ENCODE results near the gene ZNF236. TPM values are rescaled to one million over a fixed set of nuclear protein-coding genes. Genes with fewer than 3 reads are reported as not detected.

Gene ZNF236
- total RNA-seq, 2 donors from 2014 or later = 14.1 to 14.2 TPM

DNA sequence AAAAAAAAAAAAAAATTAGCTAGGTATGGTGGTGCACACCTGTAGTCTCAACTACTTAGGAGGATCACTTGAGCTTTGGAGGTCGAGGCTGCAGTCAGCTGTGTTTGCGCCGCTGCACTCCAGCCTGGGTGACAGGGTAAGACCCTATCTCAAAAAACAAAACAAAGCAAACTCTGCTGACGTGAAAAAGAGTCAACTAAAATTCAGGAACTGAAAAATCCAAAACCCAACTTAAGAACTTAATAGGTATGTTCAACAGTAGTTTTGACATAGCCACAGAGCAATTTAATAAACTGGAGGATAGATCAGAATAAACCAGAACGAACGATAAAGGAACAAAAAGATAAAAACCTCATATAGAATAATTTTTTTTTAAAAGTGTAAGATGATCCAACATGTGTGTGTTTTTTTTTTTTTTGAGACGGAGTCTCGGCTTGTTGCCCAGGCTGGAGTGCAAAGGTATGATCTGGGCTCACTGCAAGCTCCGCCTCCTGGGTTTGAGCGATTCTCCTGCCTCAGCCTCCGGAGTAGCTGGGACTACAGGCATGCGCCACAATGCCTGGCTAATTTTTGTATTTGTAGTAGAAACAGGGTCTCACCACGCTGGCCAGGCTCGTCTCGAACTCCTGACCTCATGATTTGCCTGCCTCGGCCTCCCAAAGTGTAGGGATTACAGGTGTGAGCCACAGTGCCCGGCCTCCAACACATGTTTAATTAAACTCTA is 4.3 kb upstream of the ZNF236 start:
- DNase-seq (ENCODE audit: low spot score) = peak; percentile 63
- intact Hi-C loops (cut with DNase I) = no loop called here

DNA sequence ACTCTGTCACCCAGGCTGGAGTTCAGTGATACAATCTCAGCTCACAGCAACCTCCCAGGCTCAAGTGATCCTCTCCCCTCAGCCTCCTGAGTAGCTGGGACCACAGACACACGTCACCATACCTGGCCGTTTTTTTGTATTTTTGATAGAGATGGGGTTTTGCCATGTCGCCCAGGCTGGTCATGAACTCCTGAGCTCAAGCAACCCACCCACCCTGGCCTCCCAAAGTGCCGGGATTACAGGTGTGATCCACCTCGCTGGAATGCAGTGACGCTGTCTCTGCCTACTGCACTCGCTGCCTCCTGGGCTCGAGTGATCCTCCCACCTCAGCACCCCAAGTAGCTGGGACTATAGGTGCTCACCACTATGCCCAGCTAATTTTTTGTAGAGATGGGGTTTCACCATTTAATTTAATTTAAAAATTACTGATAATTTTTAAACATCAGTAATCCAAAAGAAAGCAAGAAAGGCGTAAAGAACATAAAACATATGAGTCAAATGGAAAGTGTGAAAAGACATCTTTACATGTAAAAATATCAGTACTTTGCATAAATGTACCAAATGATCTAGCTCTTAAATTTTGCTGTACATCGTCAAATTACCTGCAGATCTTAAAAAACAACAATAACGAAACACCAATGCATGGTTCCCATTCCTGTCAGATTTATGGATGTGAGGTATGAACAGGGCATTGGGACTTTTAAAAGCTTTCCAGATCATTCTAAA is 2.8 kb upstream of the ZNF236 start:
- intact Hi-C loops (cut with DNase I) = no loop called here
- peak; percentile 52 for DNase-seq (ENCODE audit: low spot score)

DNA sequence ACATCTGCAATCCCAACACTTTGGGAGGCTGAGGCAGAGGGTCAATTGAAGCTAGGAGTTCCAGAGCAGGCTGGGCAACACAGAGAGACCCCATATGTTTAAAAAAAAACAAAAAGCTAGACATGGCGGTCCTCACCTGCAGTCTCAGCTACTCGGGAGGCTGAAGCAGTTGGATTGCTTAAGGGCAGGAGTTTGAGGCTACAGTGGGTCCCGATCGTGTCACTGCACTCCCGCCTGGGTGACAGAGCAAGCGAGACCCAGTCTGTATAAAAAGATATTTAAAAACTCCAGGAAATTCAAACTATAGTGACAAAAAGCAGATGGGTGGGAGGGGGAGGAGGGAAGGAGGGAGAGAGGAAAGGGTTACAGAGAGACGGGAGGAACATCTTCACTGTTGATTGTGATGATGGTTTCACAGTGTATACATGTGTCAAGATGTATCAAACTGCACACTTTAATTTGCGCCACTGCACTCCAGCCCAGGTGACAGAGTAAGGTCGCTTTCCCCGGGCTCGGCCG is 942 bp upstream of the ZNF236 start:
- DNase-seq (ENCODE audit: low spot score) = peak; percentile 32
- intact Hi-C loops (cut with DNase I) = no loop called here

DNA sequence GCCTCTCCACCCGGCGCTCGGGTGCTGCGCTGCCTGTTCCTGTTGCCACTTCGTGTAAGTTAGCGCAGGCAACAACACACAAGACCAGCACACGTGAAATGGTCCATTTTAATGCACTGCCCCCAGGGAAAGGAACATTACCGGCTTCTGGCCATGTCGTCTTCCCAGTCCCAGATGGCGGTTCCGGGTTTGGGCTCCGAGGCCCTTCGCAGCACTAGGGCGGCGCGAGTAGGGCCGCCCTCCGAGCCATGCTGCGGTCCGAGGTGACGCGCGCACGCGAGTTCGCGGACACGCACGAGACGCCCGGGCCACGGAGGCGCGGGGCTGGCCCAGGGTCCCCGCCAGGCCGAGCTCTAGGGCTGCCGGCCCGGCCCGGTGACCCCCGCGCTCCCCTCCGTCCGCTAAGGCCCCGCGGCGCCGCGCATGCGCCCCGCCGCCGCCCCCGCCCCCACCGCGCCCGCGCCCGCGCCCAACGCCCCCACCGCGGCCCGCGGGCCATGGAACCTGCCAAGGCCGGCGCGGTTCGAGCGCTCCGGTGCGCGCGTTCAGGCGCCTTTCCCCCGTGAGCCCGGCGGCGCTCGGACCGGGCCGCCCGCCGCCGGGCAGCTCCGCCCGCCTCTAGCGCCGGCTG is 367 bp upstream of the ZNF236 start:
- peak; percentile 90 for DNase-seq (ENCODE audit: low spot score)
- intact Hi-C loops (cut with DNase I) = no loop called here

DNA sequence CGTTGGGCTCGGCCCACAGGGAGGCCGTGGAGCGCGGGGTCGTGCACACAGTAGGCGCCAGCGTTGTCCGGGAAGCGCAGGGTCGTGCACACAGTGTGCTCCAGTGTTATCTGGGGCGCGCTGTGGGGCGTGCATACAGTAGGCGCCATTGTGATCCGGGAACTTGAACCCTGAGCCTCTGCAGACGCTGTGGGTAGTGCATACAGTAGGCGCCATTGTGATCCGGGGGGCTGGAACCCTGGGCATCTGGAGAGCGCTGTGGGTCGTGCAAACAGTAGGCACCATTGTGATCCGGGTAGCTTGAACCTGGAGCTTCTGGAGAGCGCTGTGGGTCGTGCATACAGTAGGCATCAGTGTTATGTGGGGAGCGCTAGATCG is 793 bp downstream of the ZNF236 start:
- no peak for DNase-seq (ENCODE audit: low spot score)
- intact Hi-C loops (cut with DNase I) = no loop called here

DNA sequence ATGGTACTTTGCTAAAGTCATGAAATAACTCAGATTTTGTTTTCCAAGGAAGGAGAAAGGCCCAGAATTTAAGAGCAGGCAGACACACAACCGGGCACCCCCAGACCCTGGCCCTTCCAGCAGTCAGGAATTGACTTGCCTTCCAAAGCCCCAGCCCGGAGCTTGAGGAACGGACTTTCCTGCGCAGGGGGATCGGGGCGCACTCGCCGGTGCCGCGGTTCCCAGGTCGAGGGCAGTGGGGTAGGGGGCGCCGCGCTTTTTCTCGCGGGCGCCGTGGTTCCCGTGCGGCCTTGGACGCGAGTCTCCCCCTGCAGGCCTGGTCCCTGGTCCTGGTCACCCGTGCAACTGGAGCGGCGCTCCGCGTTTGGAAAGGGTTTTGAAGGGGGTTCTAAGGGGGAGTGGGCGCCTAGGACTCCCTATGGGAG is 1.2 kb downstream of the ZNF236 start:
- peak; percentile 79 for DNase-seq (ENCODE audit: low spot score)
- intact Hi-C loops (cut with DNase I) = no loop called here

DNA sequence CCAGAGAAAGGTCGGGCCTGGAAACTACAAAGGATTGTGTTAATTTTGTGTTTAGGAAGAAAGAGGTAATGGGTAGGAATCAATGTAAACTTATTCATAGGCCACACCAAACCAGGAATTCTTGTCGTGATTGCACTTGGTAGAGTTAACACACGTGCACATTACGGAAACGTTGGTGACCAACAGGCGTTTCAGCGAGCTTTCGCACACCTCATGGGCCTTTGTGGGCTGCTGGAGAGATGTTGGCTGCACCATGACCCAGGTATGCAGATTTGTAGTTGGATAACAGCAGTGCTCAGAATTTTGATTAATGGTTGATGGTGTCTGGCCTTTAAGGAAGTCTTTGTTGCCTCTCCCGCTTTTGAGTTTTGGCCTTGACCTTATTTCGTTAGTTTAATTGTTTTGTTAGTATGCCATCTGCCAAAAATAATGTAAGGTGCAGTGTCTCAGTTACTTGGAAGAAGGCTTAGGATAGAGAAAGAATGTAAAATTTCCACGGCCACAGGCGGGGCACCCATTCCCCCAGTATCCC is 1.9 kb downstream of the ZNF236 start:
- peak; percentile 10 for DNase-seq (ENCODE audit: low spot score)
- intact Hi-C loops (cut with DNase I) = no loop called here

DNA sequence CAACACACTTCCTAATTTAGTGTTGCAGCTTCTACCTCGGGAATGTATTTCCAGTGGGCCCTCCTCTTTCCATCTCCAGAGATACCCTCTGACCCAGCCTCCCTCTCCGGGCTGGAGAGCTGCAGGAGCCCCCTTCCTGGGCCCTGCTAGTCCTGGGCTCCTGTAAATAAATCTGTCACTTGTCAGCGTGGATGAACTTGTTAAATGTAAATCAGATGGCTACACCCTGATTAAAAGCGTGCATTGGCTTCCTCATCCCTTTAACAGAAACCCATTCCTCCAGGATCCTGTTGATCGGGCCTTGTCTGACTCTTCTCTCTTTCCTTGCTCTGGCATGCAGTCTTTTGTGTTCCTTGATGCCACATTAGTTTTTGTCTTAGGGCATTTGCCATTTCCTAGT is 2.4 kb downstream of the ZNF236 start:
- intact Hi-C loops (cut with DNase I) = no loop called here
- DNase-seq (ENCODE audit: low spot score) = no peak

DNA sequence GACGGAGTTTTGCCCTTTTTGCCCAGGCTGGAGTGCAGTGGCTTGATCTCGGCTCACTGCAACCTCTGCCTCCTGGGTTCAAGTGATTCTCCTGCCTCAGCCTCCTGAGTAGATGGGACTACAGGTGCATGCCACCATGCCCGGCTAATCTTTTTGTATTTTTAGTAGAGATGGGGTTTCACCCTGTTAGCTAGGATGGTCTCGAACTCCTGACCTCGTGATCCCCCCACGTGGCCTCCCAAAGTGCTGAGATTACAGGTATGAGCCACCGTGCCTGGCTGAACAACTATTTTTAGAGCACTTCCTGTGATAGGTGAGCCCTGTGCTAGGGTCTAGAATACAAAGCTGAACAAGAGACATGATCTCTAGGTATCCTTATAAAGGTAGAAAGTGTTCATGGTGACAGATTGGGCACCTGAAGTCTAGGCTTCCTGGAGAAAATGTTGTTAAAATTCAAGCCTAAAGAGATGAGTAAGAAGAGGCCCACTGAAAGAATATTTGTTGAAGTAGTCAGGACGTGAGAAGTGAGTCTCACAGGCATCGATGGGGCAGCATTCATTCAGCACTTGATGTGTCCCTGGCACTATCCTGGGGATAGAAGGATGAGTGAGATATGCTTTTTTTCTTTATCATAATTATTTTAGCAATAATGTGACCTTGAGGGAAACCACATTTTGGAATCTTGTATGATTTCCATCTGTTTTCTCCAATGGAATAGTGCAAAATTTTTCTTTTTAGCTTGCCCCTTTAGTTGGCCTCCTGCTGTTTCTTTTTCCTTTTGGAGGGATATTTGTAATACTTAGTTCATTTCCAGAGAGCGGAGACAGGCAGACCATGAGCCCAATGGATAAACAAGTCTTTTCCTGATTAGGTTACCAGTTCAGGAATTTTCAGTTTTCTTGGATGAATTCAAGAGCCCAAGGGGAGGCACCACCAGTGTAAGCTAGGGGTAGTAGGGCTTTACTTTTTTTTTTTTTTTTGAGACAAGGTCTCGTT is 5.1 kb downstream of the ZNF236 start:
- DNase-seq (ENCODE audit: low spot score) = no peak
- intact Hi-C loops (cut with DNase I) = no loop called here

DNA sequence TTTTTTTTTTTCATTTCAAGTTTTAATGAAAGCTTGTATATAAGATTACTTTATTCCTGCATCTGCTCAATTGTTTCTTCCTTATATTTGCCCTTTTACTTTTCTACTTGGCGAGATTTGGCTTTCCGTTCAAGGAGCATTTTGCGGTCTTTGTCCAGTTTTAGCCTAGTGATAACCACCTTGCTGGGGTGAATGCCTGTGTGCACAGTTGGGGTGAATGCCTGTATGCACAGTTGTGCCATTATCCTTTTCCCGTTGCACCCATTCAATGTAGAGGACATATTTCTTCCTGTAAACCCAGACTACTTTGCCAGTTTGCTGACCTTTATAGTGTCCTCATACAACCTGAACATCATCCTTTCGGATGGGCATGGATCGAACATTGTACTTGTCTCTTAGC is 12.0 kb downstream of the ZNF236 start:
- intact Hi-C loops (cut with DNase I) = no loop called here
- DNase-seq (ENCODE audit: low spot score) = no peak

DNA sequence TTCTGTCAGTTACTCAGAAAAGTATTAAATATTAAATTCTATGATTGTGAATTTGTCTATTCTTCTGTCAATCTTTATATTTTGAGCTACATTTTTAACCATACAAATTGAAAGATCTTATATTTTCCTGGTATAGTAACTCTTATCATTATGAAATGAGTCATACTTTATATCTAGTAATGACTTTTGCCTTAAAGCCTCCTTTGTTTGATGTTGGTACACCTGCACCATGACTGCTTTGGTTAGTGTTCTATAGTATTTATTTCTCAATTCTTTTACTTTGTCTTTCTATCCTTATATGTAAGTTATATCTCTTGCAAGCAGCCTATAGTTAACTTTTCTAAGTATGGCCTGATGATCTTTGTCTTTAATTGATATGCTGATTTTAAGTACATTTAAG is 13.0 kb downstream of the ZNF236 start:
- no peak for DNase-seq (ENCODE audit: low spot score)
- intact Hi-C loops (cut with DNase I) = no loop called here

DNA sequence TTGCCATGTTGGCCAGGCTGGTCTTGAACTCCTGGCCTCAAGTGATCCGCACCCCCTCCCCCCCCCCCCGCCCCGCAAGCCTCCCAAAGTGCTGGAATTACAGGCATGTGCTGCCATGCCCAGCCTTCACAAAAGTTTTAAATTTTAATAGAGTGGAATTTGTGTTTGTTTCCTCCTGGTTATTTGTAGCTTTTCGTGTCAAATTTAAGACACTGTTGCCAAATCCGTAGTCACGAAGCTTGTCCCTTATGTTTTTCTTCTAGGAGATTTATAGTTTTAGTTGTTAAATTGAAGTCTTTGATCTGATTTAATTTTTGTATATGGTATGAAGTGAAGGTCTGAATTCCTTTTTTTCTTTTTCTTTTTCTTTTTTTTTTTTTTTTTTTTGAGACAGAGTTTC is 14.7 kb downstream of the ZNF236 start:
- no peak for DNase-seq (ENCODE audit: low spot score)
- intact Hi-C loops (cut with DNase I) = no loop called here

DNA sequence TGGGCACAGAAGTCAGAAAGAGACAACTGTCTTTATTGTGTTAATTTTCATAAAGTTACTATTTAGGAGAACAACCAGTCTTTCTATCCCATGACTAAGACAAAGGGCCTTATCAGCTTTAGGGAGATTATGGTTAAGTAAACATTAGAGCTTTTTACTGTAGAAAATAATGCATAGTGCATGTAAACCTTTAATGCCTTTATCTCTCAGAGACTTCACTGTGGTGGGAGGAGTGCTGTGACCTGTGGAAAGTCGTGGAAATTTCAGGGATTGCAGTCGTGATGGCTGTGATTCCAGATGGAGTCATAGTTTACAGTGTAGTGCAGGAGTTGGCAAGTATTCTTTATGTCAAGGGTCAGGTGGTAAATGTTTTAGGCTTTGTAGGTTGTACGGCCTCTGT is 15.8 kb downstream of the ZNF236 start:
- intact Hi-C loops (cut with DNase I) = no loop called here

DNA sequence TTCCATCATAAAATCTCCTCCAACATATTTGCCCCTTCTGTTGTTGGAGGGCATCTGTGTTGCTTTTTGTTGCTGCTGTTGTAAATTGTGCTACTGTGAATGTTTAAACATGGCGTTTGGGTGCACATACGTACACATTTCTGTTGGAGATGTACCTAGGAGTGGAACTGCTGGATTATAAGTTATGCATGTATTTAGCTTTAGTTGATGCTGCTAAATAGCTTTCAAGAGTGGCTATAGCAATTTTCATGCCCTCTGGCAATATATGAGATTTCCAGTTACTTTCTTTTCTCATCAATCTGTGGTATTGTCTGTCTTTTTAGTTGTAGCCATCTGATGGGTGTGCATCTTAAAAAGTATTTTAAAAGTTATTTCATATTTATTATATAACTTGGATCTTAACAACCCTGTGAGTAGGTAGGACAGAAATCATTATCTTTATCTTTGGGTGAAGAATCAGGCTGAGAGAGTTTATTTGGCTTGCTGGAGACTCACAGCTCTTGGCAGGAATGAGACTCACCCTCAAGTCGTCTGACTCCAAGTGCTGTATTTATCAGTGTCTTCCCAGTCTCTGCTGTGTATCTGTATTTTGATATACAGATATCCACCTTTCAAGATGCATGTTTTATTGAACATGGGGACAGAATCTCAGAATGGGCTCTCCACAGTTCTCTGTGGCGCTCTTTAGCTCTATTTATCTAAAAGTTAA is 16.9 kb downstream of the ZNF236 start:
- no peak for DNase-seq (ENCODE audit: low spot score)
- intact Hi-C loops (cut with DNase I) = no loop called here

More for the DNA sequence above, 15.8 kb downstream of the ZNF236 start:
- no peak for DNase-seq (ENCODE audit: low spot score)

DNA sequence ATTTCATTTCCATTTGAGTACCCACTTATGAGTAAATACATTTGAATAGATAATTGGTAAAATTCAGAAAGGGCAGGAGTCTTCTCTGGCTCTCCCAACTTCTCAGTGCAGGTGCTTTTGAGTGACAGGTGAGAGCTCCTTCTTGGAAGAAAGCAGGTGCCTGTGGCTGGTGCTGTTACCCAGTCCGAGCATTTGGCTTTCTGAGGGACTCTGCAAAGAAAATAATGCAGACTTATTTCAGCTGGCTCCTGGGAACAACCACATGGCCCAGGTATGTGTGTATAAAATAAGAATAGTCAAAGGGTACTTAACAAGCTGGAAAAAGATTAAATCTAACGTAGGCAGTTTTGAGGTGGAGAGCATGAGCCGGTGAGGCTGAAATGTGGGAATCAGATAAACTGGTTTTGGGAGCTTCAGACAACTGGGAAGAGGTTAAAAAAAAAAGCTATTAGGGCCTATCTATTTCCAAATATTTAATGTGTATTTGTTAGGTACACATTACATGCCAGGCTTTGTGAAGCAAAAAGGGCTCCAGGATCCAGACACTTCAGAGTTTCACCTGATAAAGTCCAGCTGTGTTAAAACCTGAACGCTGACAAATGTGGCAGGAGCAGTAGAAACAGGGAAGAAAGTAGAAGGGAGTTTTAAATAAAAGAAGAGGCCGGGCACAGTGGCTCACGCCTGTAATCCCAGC is 20.6 kb downstream of the ZNF236 start:
- no peak for DNase-seq (ENCODE audit: low spot score)
- intact Hi-C loops (cut with DNase I) = no loop called here

DNA sequence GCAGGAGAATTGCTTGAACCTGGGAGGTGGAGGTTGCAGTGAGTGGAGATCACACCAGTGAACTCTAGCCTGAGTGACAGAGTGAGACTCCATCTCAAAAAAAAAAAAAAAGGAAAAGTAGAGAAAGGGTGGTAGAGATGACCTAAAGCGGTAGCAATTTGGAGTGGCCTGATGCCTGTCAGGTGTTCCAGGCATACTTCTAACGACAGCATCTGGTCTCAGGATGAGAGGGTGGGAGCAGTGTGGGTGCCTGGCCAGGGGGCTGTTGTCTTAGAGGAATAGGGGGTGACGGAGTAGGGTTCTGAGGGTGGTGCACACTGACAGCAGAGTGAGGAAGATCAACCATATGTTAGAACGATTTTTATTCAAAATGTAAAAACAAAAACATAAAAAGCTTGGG is 21.8 kb downstream of the ZNF236 start:
- intact Hi-C loops (cut with DNase I) = no loop called here
- no peak for DNase-seq (ENCODE audit: low spot score)

DNA sequence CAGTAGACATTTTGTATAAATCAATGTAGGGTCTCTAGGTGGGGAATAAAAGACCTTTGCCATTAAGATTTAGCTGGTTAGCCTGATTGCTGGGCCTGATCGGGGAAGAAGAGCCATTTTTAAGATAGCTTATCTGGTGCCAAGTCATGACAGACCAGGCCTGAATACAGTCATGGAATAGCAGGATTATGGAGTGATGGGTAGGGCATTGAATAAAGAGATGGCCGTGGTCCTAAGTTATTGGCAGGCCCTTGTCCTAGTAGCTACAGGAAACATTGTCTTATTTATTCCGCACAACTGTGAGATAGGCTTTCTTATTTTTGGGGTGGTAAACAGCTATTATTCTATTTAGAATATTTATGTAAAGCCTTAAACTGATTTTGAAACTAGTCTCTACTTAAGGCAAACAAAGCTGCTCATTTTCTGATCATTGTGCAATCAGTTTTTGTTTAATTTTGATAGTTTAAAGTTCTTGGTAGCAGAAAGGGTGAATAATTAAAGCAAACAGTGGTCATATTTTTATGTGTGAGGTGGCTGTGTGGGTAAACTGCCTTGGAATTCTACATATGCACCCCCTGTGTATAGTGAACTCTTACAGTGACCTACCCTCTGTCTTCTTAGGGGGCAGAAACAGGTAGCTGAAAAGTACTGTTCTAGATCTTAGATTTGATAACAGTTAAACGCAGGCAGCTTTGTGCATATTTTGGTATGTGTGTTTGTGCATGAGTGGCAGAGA is 22.6 kb downstream of the ZNF236 start:
- intact Hi-C loops (cut with DNase I) = no loop called here
- no peak for DNase-seq (ENCODE audit: low spot score)

All from posterior vena cava (tissue), 2 donors.